Liver (tissue), 3 donors: ENCODE results near the gene SLC25A52.

ENCODE experiments used
- EGR1 ChIP-seq, 2 donors: IDR thresholded peaks; 2 replicates each; pipeline ENCODE4 v1.6.1; 2016 to 2018; ENCODE audit warnings: antibody characterized with exemption in 2 of 2, low read depth in 2 of 2
- GABPA ChIP-seq, 2 donors: IDR thresholded peaks in 1 of 2; conservative IDR thresholded peaks in 1 of 2; 2 replicates each; pipeline ENCODE4 v1.6.1; 2016; ENCODE audit warnings: antibody characterized with exemption in 2 of 2, mild to moderate bottlenecking in 1 of 2, moderate library complexity in 1 of 2
- HNF4G ChIP-seq: IDR thresholded peaks from 2 replicates; pipeline ENCODE4 v1.6.1; 2016; ENCODE audit warnings: antibody characterized with exemption
- MAX ChIP-seq: IDR thresholded peaks from 2 replicates; pipeline ENCODE4 v1.6.1; 2016; ENCODE audit warnings: antibody characterized with exemption
- REST ChIP-seq: IDR thresholded peaks from 2 replicates; pipeline ENCODE4 v1.6.1; 2016; ENCODE audit warnings: antibody characterized with exemption, mild to moderate bottlenecking
- TAF1 ChIP-seq: conservative IDR thresholded peaks from 2 replicates; pipeline ENCODE4 v1.6.1; 2016; ENCODE audit warnings: antibody characterized with exemption, mild to moderate bottlenecking
- YY1 ChIP-seq: IDR thresholded peaks from 2 replicates; pipeline ENCODE4 v1.6.1; 2016; ENCODE audit warnings: antibody characterized with exemption, mild to moderate bottlenecking
- TF ChIP-seq, protein P1 (sequence below): fragments of 150-350 bp; IDR thresholded peaks from 2 replicates; pipeline ENCODE4 v1.5.1; 2017; ENCODE audit warnings: improper control_type of control experiment, low read depth, low read length; ENCODE audit not compliant: missing input control
- TF ChIP-seq, protein P2 (sequence below): IDR thresholded peaks from 2 replicates; pipeline ENCODE4 v1.6.1; 2016; ENCODE audit warnings: antibody characterized with exemption
- donor health status: healthy.
- donor health status: healthy.

DNA sequence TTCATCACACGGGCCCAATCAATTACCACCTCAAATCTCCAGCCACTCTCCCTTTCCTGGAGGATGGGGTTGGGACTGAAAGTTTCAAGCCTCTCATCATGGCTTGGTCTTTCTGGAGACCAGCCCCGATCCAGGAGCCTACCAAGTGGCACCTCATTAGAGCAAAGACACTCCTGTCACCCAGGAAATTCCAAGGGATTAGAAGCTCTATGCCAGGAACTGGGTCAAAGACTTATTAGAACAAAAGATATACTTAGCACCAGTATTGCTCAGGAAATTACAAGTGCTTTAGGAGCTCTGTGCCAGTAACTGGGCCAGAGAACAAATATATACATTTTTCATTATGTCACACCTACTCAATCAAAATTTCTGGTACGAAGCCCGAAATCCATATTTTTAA lies 14.3 kb downstream of the SLC25A52 start:
- TF ChIP-seq GABPA (IDR thresholded peaks at IDR 0.05 in 1 of 2, conservative IDR thresholded peaks at IDR 0.05 in 1 of 2) (no peak), REST (no peak), TAF1 (no peak), MAX (no peak), EGR1 (IDR thresholded peaks at IDR 0.05; ENCODE audit: low read depth in 2 of 2) (no peak), YY1 (no peak), HNF4G (no peak)
- TF ChIP-seq, protein P1, sequence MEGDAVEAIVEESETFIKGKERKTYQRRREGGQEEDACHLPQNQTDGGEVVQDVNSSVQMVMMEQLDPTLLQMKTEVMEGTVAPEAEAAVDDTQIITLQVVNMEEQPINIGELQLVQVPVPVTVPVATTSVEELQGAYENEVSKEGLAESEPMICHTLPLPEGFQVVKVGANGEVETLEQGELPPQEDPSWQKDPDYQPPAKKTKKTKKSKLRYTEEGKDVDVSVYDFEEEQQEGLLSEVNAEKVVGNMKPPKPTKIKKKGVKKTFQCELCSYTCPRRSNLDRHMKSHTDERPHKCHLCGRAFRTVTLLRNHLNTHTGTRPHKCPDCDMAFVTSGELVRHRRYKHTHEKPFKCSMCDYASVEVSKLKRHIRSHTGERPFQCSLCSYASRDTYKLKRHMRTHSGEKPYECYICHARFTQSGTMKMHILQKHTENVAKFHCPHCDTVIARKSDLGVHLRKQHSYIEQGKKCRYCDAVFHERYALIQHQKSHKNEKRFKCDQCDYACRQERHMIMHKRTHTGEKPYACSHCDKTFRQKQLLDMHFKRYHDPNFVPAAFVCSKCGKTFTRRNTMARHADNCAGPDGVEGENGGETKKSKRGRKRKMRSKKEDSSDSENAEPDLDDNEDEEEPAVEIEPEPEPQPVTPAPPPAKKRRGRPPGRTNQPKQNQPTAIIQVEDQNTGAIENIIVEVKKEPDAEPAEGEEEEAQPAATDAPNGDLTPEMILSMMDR: no peak
- TF ChIP-seq, protein P2, sequence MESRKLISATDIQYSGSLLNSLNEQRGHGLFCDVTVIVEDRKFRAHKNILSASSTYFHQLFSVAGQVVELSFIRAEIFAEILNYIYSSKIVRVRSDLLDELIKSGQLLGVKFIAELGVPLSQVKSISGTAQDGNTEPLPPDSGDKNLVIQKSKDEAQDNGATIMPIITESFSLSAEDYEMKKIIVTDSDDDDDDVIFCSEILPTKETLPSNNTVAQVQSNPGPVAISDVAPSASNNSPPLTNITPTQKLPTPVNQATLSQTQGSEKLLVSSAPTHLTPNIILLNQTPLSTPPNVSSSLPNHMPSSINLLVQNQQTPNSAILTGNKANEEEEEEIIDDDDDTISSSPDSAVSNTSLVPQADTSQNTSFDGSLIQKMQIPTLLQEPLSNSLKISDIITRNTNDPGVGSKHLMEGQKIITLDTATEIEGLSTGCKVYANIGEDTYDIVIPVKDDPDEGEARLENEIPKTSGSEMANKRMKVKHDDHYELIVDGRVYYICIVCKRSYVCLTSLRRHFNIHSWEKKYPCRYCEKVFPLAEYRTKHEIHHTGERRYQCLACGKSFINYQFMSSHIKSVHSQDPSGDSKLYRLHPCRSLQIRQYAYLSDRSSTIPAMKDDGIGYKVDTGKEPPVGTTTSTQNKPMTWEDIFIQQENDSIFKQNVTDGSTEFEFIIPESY: no peak
